Ammon's horn (tissue), 1 donor: Measurements from ENCODE around the gene PBX4.
"Not testable (repeated sequence)": the region's sequence is repeated elsewhere in the genome, so short reads cannot be mapped to it uniquely, and the experiment has no call there.

Source experiments
- DNase-seq: peaks from one replicate; pipeline ENCODE4 v3.0.0-alpha.2; 2016; ENCODE audit warnings: low spot score

PBX4 gene

GRCh38 chr19:19626516-19627472 lies 8.3 kb upstream of the PBX4 start:
- DNase-seq = no peak

GRCh38 chr19:19624032-19624570 lies 5.6 kb upstream of the PBX4 start:
- no peak for DNase-seq

- DNase-seq = no peak
Observed at GRCh38 chr19:19623383-19623782, 4.9 kb upstream of the PBX4 start.

- DNase-seq = no peak
Observed at GRCh38 chr19:19619849-19620210, 1.3 kb upstream of the PBX4 start.

GRCh38 chr19:19619181-19619848 lies 828 bp upstream of the PBX4 start:
- no peak for DNase-seq

GRCh38 chr19:19615086-19615485 lies 3.4 kb downstream of the PBX4 start:
- DNase-seq = no peak

GRCh38 chr19:19613506-19613905 lies 5.0 kb downstream of the PBX4 start:
- DNase-seq = no peak

GRCh38 chr19:19610376-19611202 lies 7.9 kb downstream of the PBX4 start:
- no peak for DNase-seq

- DNase-seq = not testable (repeated sequence)
Observed at GRCh38 chr19:19606686-19607085, 11.8 kb downstream of the PBX4 start.

- DNase-seq = no peak
Observed at GRCh38 chr19:19606021-19606420, 12.5 kb downstream of the PBX4 start.

- DNase-seq = no peak
Observed at GRCh38 chr19:19602713-19603324, 15.7 kb downstream of the PBX4 start.

GRCh38 chr19:19602136-19602712 lies 16.3 kb downstream of the PBX4 start:
- DNase-seq = no peak

GRCh38 chr19:19600793-19601330 lies 17.6 kb downstream of the PBX4 start:
- no peak for DNase-seq

GRCh38 chr19:19598728-19599451 lies 19.6 kb downstream of the PBX4 start:
- DNase-seq = not testable (repeated sequence)

- DNase-seq = no peak
Observed at GRCh38 chr19:19597809-19598306, 20.6 kb downstream of the PBX4 start.

GRCh38 chr19:19595171-19595701 lies 23.3 kb downstream of the PBX4 start:
- no peak for DNase-seq

GRCh38 chr19:19594381-19594780 lies 24.1 kb downstream of the PBX4 start:
- peak; percentile 53 for DNase-seq

GRCh38 chr19:19592690-19593089 lies 25.8 kb downstream of the PBX4 start:
- no peak for DNase-seq

GRCh38 chr19:19591133-19591825 lies 27.2 kb downstream of the PBX4 start:
- peak; percentile 43 for DNase-seq
